Measurements from ENCODE around the gene BRMS1L.

GRCh38 chr14:35825968-35826217, 245 bp upstream of the BRMS1L start:
- no peak for TF ChIP-seq EP300 (IDR thresholded peaks at IDR 0.05)
- TF ChIP-seq POLR2A (IDR thresholded peaks at IDR 0.05): no peak
- no peak for TF ChIP-seq CTCF (IDR thresholded peaks at IDR 0.05)
